GM12878 (cell line): ENCODE measurements around the gene DYNC1I1. TPM values are rescaled to one million over a fixed set of nuclear protein-coding genes. Genes with fewer than 3 reads are reported as not detected.

Experiments used
- ATAC-seq: fragments of 200-7000 bp; cut with Tn5 transposase; 3 replicates; pipeline ENCODE4 v1.9.1; 2020; ENCODE audit warnings: mild to moderate bottlenecking, moderate library complexity
- BruUV-seq: library from RNA; stranded (reverse); fragments of 400-500 nt; replicated peaks from 2 replicates; lab custom pipeline; 2021; lab: Mats Ljungman, UMichigan
- CTCF ChIA-PET: fragments of 300-600 bp; sonication (Branson Sonifier 250); formaldehyde crosslinking; extraction: SDS; loops from one replicate; lab custom pipeline; 2021; ENCODE audit warnings: inconsistent platforms; lab: Yijun Ruan, JAX
- POLR2A ChIA-PET: fragments of 350-600 bp; formaldehyde crosslinking; extraction: SDS; loops from one replicate; lab custom pipeline; 2021; ENCODE audit warnings: inconsistent platforms; lab: Charles Lee
- RAD21 ChIA-PET: fragments of 300-600 bp; sonication (Branson Sonifier 250); formaldehyde crosslinking; loops from one replicate; lab custom pipeline; 2023; ENCODE audit warnings: antibody characterized with exemption; ENCODE audit not compliant: unreplicated experiment; lab: Charles Lee
- SMC1A ChIA-PET: fragments of 300-600 bp; sonication (Branson Sonifier 250); formaldehyde crosslinking; loops from one replicate; lab custom pipeline; 2023; ENCODE audit not compliant: unreplicated experiment, uncharacterized antibody; lab: Charles Lee
- DNase-seq: peaks from one replicate; pipeline ENCODE4 v3.0.0-alpha.2; 2011; ENCODE audit warnings: low read depth, low spot score
- FAIRE-seq: peaks from 3 replicates; lab custom pipeline; 2011; peaks lifted over from hg19 to GRCh38; lab: Jason Lieb, UNC
- H2AFZ ChIP-seq: 2 replicates; pipeline ENCODE4 v1.6.0; 2011; ENCODE audit warnings: low read depth, low read length, control low read depth; ENCODE audit not compliant: control insufficient read depth
- H3K27ac ChIP-seq: 2 replicates; pipeline ENCODE4 v1.5.1; 2011; ENCODE audit warnings: control low read depth; ENCODE audit not compliant: control insufficient read depth, insufficient read depth
- H3K27me3 ChIP-seq, 2 experiments: replicated peaks in 1 of 2; 2 replicates each; pipeline versions ENCODE4 v1.6.0 to v1.6.1; 2011; ENCODE audit warnings: low read length in 1 of 2; ENCODE audit not compliant: control insufficient read depth in 2 of 2, insufficient read depth in 2 of 2
- H3K36me3 ChIP-seq, 2 experiments: 2 replicates each; pipeline ENCODE4 v1.5.1; 2011; ENCODE audit warnings: low read length in 1 of 2; ENCODE audit not compliant: control insufficient read depth in 2 of 2, insufficient read depth in 2 of 2
- H3K4me1 ChIP-seq: 2 replicates; pipeline ENCODE4 v1.6.1; 2011; ENCODE audit warnings: mild to moderate bottlenecking, low read length, moderate library complexity, mixed read lengths; ENCODE audit not compliant: control insufficient read depth, insufficient read depth
- H3K4me2 ChIP-seq: 2 replicates; pipeline ENCODE4 v1.6.0; 2011; ENCODE audit warnings: control low read depth; ENCODE audit not compliant: control insufficient read depth, insufficient read depth
- H3K4me3 ChIP-seq: fragments of 200-600 bp; sonication (generic); 2 replicates; pipeline ENCODE4 v1.5.1; 2016
- H3K79me2 ChIP-seq: 2 replicates; pipeline ENCODE4 v1.6.0; 2011; ENCODE audit warnings: low read length; ENCODE audit not compliant: control insufficient read depth, insufficient read depth
- H3K9ac ChIP-seq: 2 replicates; pipeline ENCODE4 v1.8.0; 2011; ENCODE audit warnings: low read length, control low read depth, mixed read lengths; ENCODE audit not compliant: control insufficient read depth, insufficient read depth
- H3K9me3 ChIP-seq: replicated peaks from 3 replicates; pipeline ENCODE4 v1.5.1; 2011; ENCODE audit warnings: mild to moderate bottlenecking, low read length; ENCODE audit not compliant: control insufficient read depth, insufficient read depth
- H4K20me1 ChIP-seq: 2 replicates; pipeline ENCODE4 v1.6.0; 2011; ENCODE audit not compliant: control insufficient read depth, insufficient read depth
- BACH1 ChIP-seq: fragments of 450-650 bp; IDR thresholded peaks from 2 replicates; pipeline ENCODE4 v1.6.1; 2017; ENCODE audit warnings: mild to moderate bottlenecking, borderline replicate concordance
- EGR1 ChIP-seq, 2 experiments: IDR thresholded peaks; 1 replicate in 1 of 2; 2 replicates in 1 of 2; pipeline ENCODE4 v1.6.1; 2011 to 2012; ENCODE audit warnings: low read depth in 2 of 2, low read length in 2 of 2, borderline replicate concordance in 1 of 2, mild to moderate bottlenecking in 1 of 2, moderate library complexity in 1 of 2
- ETV6 ChIP-seq, 2 experiments: fragments of 450-650 bp in 1 of 2; IDR thresholded peaks in 1 of 2; conservative IDR thresholded peaks in 1 of 2; 2 replicates each; pipeline ENCODE4 v1.6.1; 2014; ENCODE audit warnings: antibody characterized with exemption in 1 of 2, borderline replicate concordance in 1 of 2, low read depth in 1 of 2, mild to moderate bottlenecking in 1 of 2, moderate library complexity in 1 of 2
- IKZF1 ChIP-seq: fragments of 450-650 bp; conservative IDR thresholded peaks from 2 replicates; pipeline ENCODE4 v1.6.1; 2017; ENCODE audit warnings: antibody characterized with exemption, mild to moderate bottlenecking
- IKZF2 ChIP-seq, 2 experiments: fragments of 450-650 bp; IDR thresholded peaks; 2 replicates each; pipeline ENCODE4 v1.6.1; 2017; ENCODE audit warnings: mild to moderate bottlenecking in 2 of 2, moderate library complexity in 2 of 2
- JUND ChIP-seq: IDR thresholded peaks from 2 replicates; pipeline ENCODE4 v1.6.1; 2012; ENCODE audit warnings: low read depth, mild to moderate bottlenecking, low read length, improper control_type of control experiment, moderate library complexity
- LARP7 ChIP-seq: fragments of 450-650 bp; IDR thresholded peaks from 2 replicates; pipeline ENCODE4 v1.6.1; 2017; ENCODE audit warnings: mild to moderate bottlenecking
- MEF2A ChIP-seq: IDR thresholded peaks from 2 replicates; pipeline ENCODE4 v1.6.1; 2011; ENCODE audit warnings: low read depth, mild to moderate bottlenecking, low read length, moderate library complexity; ENCODE audit not compliant: insufficient read depth
- MTA2 ChIP-seq: fragments of 450-650 bp; IDR thresholded peaks from 2 replicates; pipeline ENCODE4 v1.6.1; 2016; ENCODE audit warnings: low read depth, mild to moderate bottlenecking, moderate library complexity
- MXI1 ChIP-seq: fragments of 150-350 bp; IDR thresholded peaks from 2 replicates; pipeline ENCODE4 v1.6.1; 2011; ENCODE audit warnings: low read depth, mild to moderate bottlenecking, inconsistent platforms, low read length, improper control_type of control experiment
- PML ChIP-seq: IDR thresholded peaks from 2 replicates; pipeline ENCODE4 v1.6.1; 2012; ENCODE audit warnings: low read length, inconsistent platforms
- RAD21 ChIP-seq: IDR thresholded peaks from 2 replicates; pipeline ENCODE4 v1.6.1; 2011; ENCODE audit warnings: mild to moderate bottlenecking, low read depth, low read length, moderate library complexity; ENCODE audit not compliant: insufficient read depth
- RCOR1 ChIP-seq: conservative IDR thresholded peaks from 2 replicates; pipeline ENCODE4 v1.6.1; 2012; ENCODE audit warnings: low read depth, low read length, improper control_type of control experiment
- SP1 ChIP-seq: IDR thresholded peaks from one replicate; pipeline ENCODE4 v1.6.1; 2011; ENCODE audit warnings: low read depth, low read length
- TAF1 ChIP-seq: IDR thresholded peaks from 2 replicates; pipeline ENCODE4 v1.6.1; 2011; ENCODE audit warnings: mild to moderate bottlenecking, low read depth, low read length, borderline replicate concordance
- TCF7 ChIP-seq: IDR thresholded peaks from 2 replicates; pipeline ENCODE4 v1.6.1; 2014; ENCODE audit warnings: antibody characterized with exemption, borderline replicate concordance
- YBX1 ChIP-seq: fragments of 450-650 bp; IDR thresholded peaks from 2 replicates; pipeline ENCODE4 v1.6.1; 2016; ENCODE audit warnings: antibody characterized with exemption
- WGBS: methylation state at CpG from one replicate; pipeline ENCODE4 v1.1.6; 2016; ENCODE audit warnings: low lambda C conversion rate; ENCODE audit not compliant: insufficient replicate concordance, insufficient coverage; ENCODE audit errors: missing lambda C conversion rate; 5-methylcytosine and 5-hydroxymethylcytosine counted together
- in situ Hi-C: fragments of 300-500 bp; cut with MboI; formaldehyde crosslinking; loops from 9 replicates; pipeline ENCODE4 v1.14.3; 2018; ENCODE audit warnings: mixed read lengths
- intact Hi-C: fragments of 100-400 bp; cut with micrococcal nuclease; formaldehyde crosslinking; loops from one replicate; pipeline ENCODE4 v1.14.2; 2022; ENCODE audit not compliant: unreplicated experiment
- polyA plus RNA-seq, 11 experiments: library from polyadenylated mRNA; depleted of rRNA in 4 of 11; unstranded in 6 of 11; stranded (reverse) in 5 of 11; fragments of >200 nt; fragmentation: Nextera tagmentation in 4 of 11; fragmentation: Illumina TruSeq in 1 of 11; extraction: Ambion mirVana in 4 of 11; extraction: Trizol in 1 of 11; gene quantifications; 1 replicate in 1 of 11; 2 replicates in 10 of 11; pipeline versions ENCODE4 v1.2.1 to v1.2.3, GENCODE V29; 2011 to 2016; ENCODE audit warnings: inconsistent platforms in 2 of 11, missing spikeins in 2 of 11, low read depth in 1 of 11
- total RNA-seq, 4 experiments: library from RNA; depleted of rRNA in 3 of 4; stranded (reverse); fragments of >200 nt in 3 of 4; fragmentation: Illumina TruSeq in 1 of 4; extraction: Trizol in 1 of 4; gene quantifications; 2 replicates each; pipeline versions ENCODE4 v1.2.1 to v1.2.3, GENCODE V29; 2013 to 2021
- TF ChIP-seq, protein P1 (sequence below): IDR thresholded peaks from 2 replicates; pipeline ENCODE4 v1.6.1; 2012; ENCODE audit warnings: low read depth, low read length, improper control_type of control experiment
- TF ChIP-seq, protein P2 (sequence below): IDR thresholded peaks from 2 replicates; pipeline ENCODE4 v1.6.1; 2011; ENCODE audit warnings: low read depth, mild to moderate bottlenecking, low read length, moderate library complexity, borderline replicate concordance; ENCODE audit errors: extremely low read depth

DYNC1I1 gene
- total and polyA plus RNA-seq, 10 of the 15 experiments (the other 5 are each of a cell fraction or from before 2014, with no cell fraction given): 0.05 to 0.91 (median 0.14) TPM; not detected in 3

DNA sequence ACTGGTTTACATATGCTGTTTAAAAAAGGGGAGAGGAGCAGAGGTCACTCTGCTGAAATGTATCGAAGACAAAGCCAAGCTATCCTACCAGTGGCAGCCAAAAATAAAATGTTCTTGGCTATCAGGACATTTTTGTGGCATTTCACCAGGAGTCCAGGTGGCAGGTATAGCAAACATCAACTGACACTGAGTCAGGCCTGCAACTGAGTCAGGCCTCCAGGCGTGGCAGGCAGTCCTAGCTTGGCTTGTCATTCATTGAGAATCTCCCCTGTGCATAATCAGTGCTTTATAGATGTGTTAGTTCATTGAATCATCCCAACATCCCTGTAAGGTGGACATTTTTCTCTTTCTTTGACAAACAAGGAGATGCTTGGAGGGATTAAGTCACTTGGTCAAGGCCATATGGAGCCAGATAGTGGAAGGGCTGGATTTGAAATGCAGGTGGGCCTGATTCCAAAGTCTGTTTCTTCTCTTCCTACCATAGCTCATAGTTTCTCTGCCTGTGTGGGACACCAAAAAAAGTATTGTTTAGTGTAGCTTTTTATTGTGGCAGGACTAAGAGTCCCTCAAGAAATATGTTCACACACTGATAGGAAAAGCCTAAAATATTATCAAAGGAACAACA is 4.3 kb downstream of the DYNC1I1 start (continued):
- TF ChIP-seq MEF2A (no peak), MXI1 (no peak)

DNA sequence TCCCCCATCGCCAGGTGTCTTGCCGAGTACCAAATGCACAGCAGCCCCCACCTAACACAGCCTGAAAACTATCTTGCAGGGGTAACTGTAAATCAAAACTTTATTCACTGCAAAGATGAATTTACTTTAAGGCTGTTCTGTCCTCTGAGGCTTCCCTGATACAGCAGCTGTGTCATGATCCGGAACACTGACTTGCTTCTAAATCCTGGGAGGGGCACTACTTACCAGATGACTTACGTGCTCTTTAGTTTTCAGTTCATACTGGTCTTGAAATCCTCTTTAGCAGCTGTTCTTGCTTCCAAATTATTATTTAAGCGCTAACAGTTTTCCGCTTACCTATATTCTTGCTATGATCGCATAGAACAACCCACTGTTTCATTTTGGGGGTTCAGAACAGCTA is 4.9 kb downstream of the DYNC1I1 start:
- Histone ChIP-seq H2AFZ (no peak overlapping the region), H3K4me2 (no peak overlapping the region), H3K9me3 (no peaks in the 10 kb centered on the region), H3K9ac (no peak overlapping the region), H3K27me3 (peaks cover 2 to 7% of the 10 kb centered on the region in 2 experiments; a peak in 1 of 4 replicates), H3K27ac (no peak overlapping the region), H4K20me1 (no peaks in the 10 kb centered on the region), H3K36me3 (no peaks in the 10 kb centered on the region), H3K79me2 (no peaks in the 10 kb centered on the region), H3K4me1 (no peaks in the 10 kb centered on the region), H3K4me3 (no peak overlapping the region)
- 46% methylated on average over 7 of the region's 7 CpGs for WGBS
- TF ChIP-seq SP1: no peak
- TF ChIP-seq RAD21: no peak
- no peak for TF ChIP-seq BACH1
- no peak for TF ChIP-seq YBX1
- TF ChIP-seq TCF7: no peak
- no peak for TF ChIP-seq IKZF1
- TF ChIP-seq IKZF2 (IDR thresholded peaks at IDR 0.05): no peak
- TF ChIP-seq MTA2: no peak
- no peak for TF ChIP-seq PML
- no peak for TF ChIP-seq TAF1
- TF ChIP-seq RCOR1: no peak
- TF ChIP-seq, protein P1, sequence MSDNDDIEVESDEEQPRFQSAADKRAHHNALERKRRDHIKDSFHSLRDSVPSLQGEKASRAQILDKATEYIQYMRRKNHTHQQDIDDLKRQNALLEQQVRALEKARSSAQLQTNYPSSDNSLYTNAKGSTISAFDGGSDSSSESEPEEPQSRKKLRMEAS: no peak
- TF ChIP-seq, protein P2, sequence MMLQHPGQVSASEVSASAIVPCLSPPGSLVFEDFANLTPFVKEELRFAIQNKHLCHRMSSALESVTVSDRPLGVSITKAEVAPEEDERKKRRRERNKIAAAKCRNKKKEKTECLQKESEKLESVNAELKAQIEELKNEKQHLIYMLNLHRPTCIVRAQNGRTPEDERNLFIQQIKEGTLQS: no peak
- TF ChIP-seq EGR1 (IDR thresholded peaks at IDR 0.05; ENCODE audit: borderline replicate concordance in 1 of 2, low read depth in 2 of 2, low read length in 2 of 2): no peak
- TF ChIP-seq ETV6 (conservative IDR thresholded peaks at IDR 0.05 in 1 of 2, IDR thresholded peaks at IDR 0.05 in 1 of 2; ENCODE audit: borderline replicate concordance in 1 of 2, low read depth in 1 of 2): no peak
- no peak for TF ChIP-seq LARP7
- TF ChIP-seq JUND: no peak
- ChIA-PET SMC1A (interaction anchor here (0.6 to 2.3 kb wide), 6 partner anchors 10 to 87 kb away, joined by 3 to 7 read pairs (median 3); no protein-coding TSS in a partner anchor), RAD21 (no interaction called here), POLR2A (no interaction called here), CTCF (interaction anchor here (0.6 to 2.1 kb wide), 5 partner anchors 18 to 123 kb away, joined by 3 to 6 read pairs (median 3); no protein-coding TSS in a partner anchor)
- in situ Hi-C loops: no loop called here
- BruUV-seq: no TSS peak
- DNase-seq (no peak), ATAC-seq (no peak), FAIRE-seq (no peak)
- intact Hi-C loops: no loop called here
